Measurements from ENCODE around the gene ALDH4A1. TPM values are rescaled to one million over a fixed set of nuclear protein-coding genes. Genes with fewer than 3 reads are reported as not detected.

The ALDH4A1 gene
- total RNA-seq, 1 donor from 2014 or later: 11.7 TPM

- no peak for DNase-seq
- no peak for TF ChIP-seq CTCF (IDR thresholded peaks at IDR 0.05)
- no peak for ATAC-seq
- Histone ChIP-seq H3K4me1 (no peaks in the 10 kb centered on the region), H3K9me3 (no peaks in the 10 kb centered on the region), H3K4me3 (no peak overlapping the region), H3K27ac (no peak overlapping the region), H3K27me3 (ENCODE audit: low read depth) (peaks cover 7% of the 10 kb centered on the region), H3K36me3 (no peaks in the 10 kb centered on the region)
- intact Hi-C loops (cut with DNase I): no loop called here
Observed at GRCh38 chr1:18828224-18828623, 74.1 kb downstream of the ALDH4A1 start.

GRCh38 chr1:18823438-18823837 is 78.9 kb downstream of the ALDH4A1 start:
- peaks cover 20% of the 10 kb centered on the region for H3K27me3 ChIP-seq (ENCODE audit: low read depth)
- no peaks in the 10 kb centered on the region for H3K9me3 ChIP-seq
- DNase-seq (no peak), ATAC-seq (no peak)
- TF ChIP-seq CTCF (IDR thresholded peaks at IDR 0.05): no peak
- H3K4me1 ChIP-seq: no peaks in the 10 kb centered on the region
- intact Hi-C loops (cut with DNase I): no loop called here
- no peak overlapping the region for H3K4me3 ChIP-seq
- no peaks in the 10 kb centered on the region for H3K36me3 ChIP-seq
- no peak overlapping the region for H3K27ac ChIP-seq

Small RNA genes within 50 kb of the gene (microRNA-seq; reads per million reads assigned to microRNA genes)
- gene MIR1290 (ENCODE audit: borderline number of aligned reads) (not detected), gene MIR4695 (ENCODE audit: borderline number of aligned reads) (not detected)

Other genes with a start within 250 kb of the ALDH4A1 start
- gene TAS1R2, start 42.9 kb downstream of the ALDH4A1 start, total RNA-seq: not detected
- 9.8 TPM for gene IFFO2, start 54.1 kb upstream of the ALDH4A1 start, total RNA-seq